Measurements from ENCODE around the gene ARMC2.

ARMC2 gene

GRCh38 chr6:108875161-108875555, 26.9 kb downstream of the ARMC2 start:
- DNase-seq (ENCODE audit: low read depth) = no peak
- H3K4me3 ChIP-seq (ENCODE audit: low read depth, low read length) = no peak overlapping the region
- no peak for TF ChIP-seq CTCF (IDR thresholded peaks at IDR 0.05; ENCODE audit: low read depth, low read length, missing control alignments)

DNA sequence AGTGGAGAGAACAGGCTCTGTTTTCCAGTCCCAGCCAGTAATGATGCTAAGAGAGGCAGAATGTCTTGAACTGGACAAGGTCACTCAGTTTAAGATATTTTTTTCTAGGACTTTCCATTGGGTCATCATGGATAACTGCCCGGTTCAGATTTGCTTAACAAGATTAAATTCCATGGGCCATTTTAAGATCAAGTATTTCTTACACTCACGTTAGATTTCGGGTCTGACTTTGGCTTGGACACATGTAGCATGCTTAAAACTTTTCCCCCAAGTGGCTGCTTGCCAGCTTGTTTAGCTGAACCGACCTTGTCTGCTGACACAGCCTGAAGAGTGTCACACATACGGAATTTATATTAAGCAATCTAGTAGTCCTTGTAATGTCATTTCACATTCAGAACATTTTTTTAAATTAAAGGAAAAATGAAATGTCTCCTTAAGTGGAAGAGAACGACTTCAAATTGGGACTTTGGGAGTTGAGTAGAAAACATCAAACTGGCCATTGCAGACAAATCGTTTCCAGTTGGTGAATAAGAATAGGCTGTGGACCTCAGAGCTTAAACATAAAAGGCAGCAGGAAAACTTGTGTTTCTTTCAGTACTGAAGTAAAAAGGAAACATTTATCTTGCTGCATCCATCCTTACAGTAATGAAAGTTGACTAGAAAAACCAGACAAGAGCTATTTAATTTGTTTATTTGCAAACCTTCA, 29.0 kb downstream of the ARMC2 start:
- DNase-seq (ENCODE audit: low read depth) = no peak
- H3K4me3 ChIP-seq (ENCODE audit: low read depth, low read length) = no peak overlapping the region
- no peak for TF ChIP-seq CTCF (IDR thresholded peaks at IDR 0.05; ENCODE audit: low read depth, low read length, missing control alignments)

- no peak overlapping the region for H3K4me3 ChIP-seq (ENCODE audit: low read depth, low read length)
- DNase-seq (ENCODE audit: low read depth) = no peak
- TF ChIP-seq CTCF (IDR thresholded peaks at IDR 0.05; ENCODE audit: low read depth, low read length, missing control alignments) = no peak
Observed at GRCh38 chr6:108878942-108879341, 30.7 kb downstream of the ARMC2 start.

GRCh38 chr6:108883172-108883571, 35.0 kb downstream of the ARMC2 start:
- DNase-seq (ENCODE audit: low read depth) = peak; percentile 38
- H3K4me3 ChIP-seq (ENCODE audit: low read depth, low read length) = no peak overlapping the region
- no peak for TF ChIP-seq CTCF (IDR thresholded peaks at IDR 0.05; ENCODE audit: low read depth, low read length, missing control alignments)

- no peak for DNase-seq (ENCODE audit: low read depth)
- no peak overlapping the region for H3K4me3 ChIP-seq (ENCODE audit: low read depth, low read length)
- no peak for TF ChIP-seq CTCF (IDR thresholded peaks at IDR 0.05; ENCODE audit: low read depth, low read length, missing control alignments)
Observed at GRCh38 chr6:108884211-108885059, 36.2 kb downstream of the ARMC2 start.

GRCh38 chr6:108888052-108888451, 39.8 kb downstream of the ARMC2 start:
- H3K4me3 ChIP-seq (ENCODE audit: low read depth, low read length) = no peak overlapping the region
- DNase-seq (ENCODE audit: low read depth) = no peak
- no peak for TF ChIP-seq CTCF (IDR thresholded peaks at IDR 0.05; ENCODE audit: low read depth, low read length, missing control alignments)
